GM19193 (cell line): ENCODE measurements around the gene SPAG4.

Experiments
- POLR2A ChIP-seq: IDR thresholded peaks from 4 replicates; pipeline ENCODE4 v1.6.1; 2011; ENCODE audit not compliant: insufficient read depth, insufficient read length; ENCODE audit errors: extremely low read depth

Gene SPAG4

GRCh38 chr20:35653430-35653734 lies 37.8 kb downstream of the SPAG4 start:
- no peak for TF ChIP-seq POLR2A

GRCh38 chr20:35653893-35654292 lies 38.3 kb downstream of the SPAG4 start:
- no peak for TF ChIP-seq POLR2A

GRCh38 chr20:35654415-35654814 lies 38.8 kb downstream of the SPAG4 start:
- TF ChIP-seq POLR2A, result no peak

GRCh38 chr20:35657271-35657670 lies 41.6 kb downstream of the SPAG4 start:
- TF ChIP-seq POLR2A, result no peak

GRCh38 chr20:35660122-35660937 lies 44.7 kb downstream of the SPAG4 start:
- TF ChIP-seq POLR2A, result no peak

- TF ChIP-seq POLR2A, result no peak
These were observed 45.4 kb downstream of the SPAG4 start for GRCh38 chr20:35661053-35661452.

GRCh38 chr20:35661908-35662307 lies 46.3 kb downstream of the SPAG4 start:
- no peak for TF ChIP-seq POLR2A

- no peak for TF ChIP-seq POLR2A
These were observed 46.9 kb downstream of the SPAG4 start for GRCh38 chr20:35662551-35662950.

GRCh38 chr20:35663516-35664465 lies 48.2 kb downstream of the SPAG4 start:
- TF ChIP-seq POLR2A, result peak; percentile 32

GRCh38 chr20:35664466-35665206 lies 49.0 kb downstream of the SPAG4 start, which contains the start of the genes CPNE1 and RBM12:
CPNE1 (minus strand) TSS chr20:35664900; CDS start chr20:35632923, 31,977 bp downstream.
RBM12 (minus strand) TSS chr20:35664900; CDS start chr20:35655322, 9,578 bp downstream.
- peak; percentile 98 for TF ChIP-seq POLR2A

- no peak for TF ChIP-seq POLR2A
These were observed 50.3 kb downstream of the SPAG4 start for GRCh38 chr20:35665949-35666288.

- TF ChIP-seq POLR2A, result no peak
These were observed 53.6 kb downstream of the SPAG4 start for GRCh38 chr20:35669221-35669620.

- TF ChIP-seq POLR2A, result no peak
These were observed 54.1 kb downstream of the SPAG4 start for GRCh38 chr20:35669681-35670080.
